WERI-Rb-1 (cell line): ENCODE measurements around the gene HMCN1.

ENCODE experiments used
- DNase-seq: peaks from one replicate; pipeline ENCODE4 v3.0.0-alpha.2; 2020
- H3K27ac ChIP-seq: fragments of 250-450 bp; sonication (Bioruptor Pico); 2 replicates; pipeline ENCODE4 v1.5.1; 2020; ENCODE audit warnings: mild to moderate bottlenecking, moderate library complexity
- H3K27me3 ChIP-seq: fragments of 250-450 bp; sonication (Bioruptor Pico); 2 replicates; pipeline ENCODE4 v1.5.1; 2021; ENCODE audit warnings: mild to moderate bottlenecking, low read depth, moderate library complexity; ENCODE audit not compliant: insufficient read depth, severe bottlenecking
- H3K36me3 ChIP-seq: fragments of 250-450 bp; sonication (Bioruptor Pico); 2 replicates; pipeline ENCODE4 v1.5.1; 2020; ENCODE audit warnings: mild to moderate bottlenecking, moderate library complexity
- H3K4me3 ChIP-seq: 2 replicates; pipeline ENCODE4 v1.5.1; 2011; ENCODE audit warnings: low read depth, mild to moderate bottlenecking, control low read depth, low read length
- H3K9me3 ChIP-seq: fragments of 250-450 bp; sonication (Bioruptor Pico); 2 replicates; pipeline ENCODE4 v1.5.1; 2021; ENCODE audit warnings: mild to moderate bottlenecking, moderate library complexity; ENCODE audit not compliant: severe bottlenecking
- TF ChIP-seq, protein P1 (sequence below): IDR thresholded peaks from 2 replicates; pipeline ENCODE4 v1.5.1; 2011; ENCODE audit warnings: low read depth, mild to moderate bottlenecking, control low read depth, inconsistent platforms, low read length

HMCN1 gene

DNA sequence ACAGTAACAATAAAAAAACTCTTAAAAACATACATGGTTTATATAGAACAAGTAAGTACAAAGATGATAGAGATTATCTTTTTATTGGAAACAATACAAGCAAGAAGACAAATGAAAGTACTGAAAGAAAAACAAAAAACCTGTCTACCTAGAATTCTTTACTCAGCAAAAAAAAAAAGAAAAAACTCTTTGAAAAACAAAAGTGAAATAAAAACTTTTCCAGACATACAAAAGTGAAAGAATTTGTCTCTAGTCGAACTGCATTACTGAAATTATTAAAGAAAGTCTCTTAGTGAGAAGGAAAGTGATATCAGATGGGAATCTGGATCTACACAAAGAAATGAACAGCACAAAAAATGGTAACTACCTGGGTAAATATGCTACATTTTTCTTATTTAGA, 2.7 kb upstream of the HMCN1 start:
- H3K9me3 ChIP-seq = no peaks in the 10 kb centered on the region
- no peak overlapping the region for H3K4me3 ChIP-seq
- peaks cover 36% of the 10 kb centered on the region for H3K27me3 ChIP-seq
- H3K36me3 ChIP-seq = no peaks in the 10 kb centered on the region
- DNase-seq = no peak
- TF ChIP-seq, protein P1, sequence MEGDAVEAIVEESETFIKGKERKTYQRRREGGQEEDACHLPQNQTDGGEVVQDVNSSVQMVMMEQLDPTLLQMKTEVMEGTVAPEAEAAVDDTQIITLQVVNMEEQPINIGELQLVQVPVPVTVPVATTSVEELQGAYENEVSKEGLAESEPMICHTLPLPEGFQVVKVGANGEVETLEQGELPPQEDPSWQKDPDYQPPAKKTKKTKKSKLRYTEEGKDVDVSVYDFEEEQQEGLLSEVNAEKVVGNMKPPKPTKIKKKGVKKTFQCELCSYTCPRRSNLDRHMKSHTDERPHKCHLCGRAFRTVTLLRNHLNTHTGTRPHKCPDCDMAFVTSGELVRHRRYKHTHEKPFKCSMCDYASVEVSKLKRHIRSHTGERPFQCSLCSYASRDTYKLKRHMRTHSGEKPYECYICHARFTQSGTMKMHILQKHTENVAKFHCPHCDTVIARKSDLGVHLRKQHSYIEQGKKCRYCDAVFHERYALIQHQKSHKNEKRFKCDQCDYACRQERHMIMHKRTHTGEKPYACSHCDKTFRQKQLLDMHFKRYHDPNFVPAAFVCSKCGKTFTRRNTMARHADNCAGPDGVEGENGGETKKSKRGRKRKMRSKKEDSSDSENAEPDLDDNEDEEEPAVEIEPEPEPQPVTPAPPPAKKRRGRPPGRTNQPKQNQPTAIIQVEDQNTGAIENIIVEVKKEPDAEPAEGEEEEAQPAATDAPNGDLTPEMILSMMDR = no peak
- H3K27ac ChIP-seq = no peak overlapping the region

DNA sequence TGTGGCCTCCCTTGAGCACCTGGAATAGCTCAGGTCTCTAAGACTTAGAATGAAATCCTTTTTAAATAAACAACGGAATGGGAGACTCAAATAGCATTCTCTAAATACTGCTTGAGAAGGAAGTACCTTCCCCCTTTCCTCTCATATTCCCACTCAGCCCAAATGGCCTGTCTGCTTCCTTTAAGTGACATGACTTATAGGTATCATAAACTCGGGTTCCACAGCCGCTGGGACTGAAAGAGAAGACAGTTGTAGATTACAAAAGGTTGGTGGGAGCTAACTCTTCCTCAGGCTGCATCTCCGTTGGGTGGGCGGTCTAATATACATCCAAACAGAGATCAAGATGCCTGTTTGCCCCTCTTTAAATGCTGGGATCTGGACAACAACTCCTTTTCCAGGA, 1.2 kb upstream of the HMCN1 start:
- no peaks in the 10 kb centered on the region for H3K36me3 ChIP-seq
- TF ChIP-seq, protein P1 = no peak
- DNase-seq = no peak
- H3K27ac ChIP-seq = no peak overlapping the region
- no peaks in the 10 kb centered on the region for H3K9me3 ChIP-seq
- H3K27me3 ChIP-seq = peaks cover 36% of the 10 kb centered on the region
- H3K4me3 ChIP-seq = no peak overlapping the region

DNA sequence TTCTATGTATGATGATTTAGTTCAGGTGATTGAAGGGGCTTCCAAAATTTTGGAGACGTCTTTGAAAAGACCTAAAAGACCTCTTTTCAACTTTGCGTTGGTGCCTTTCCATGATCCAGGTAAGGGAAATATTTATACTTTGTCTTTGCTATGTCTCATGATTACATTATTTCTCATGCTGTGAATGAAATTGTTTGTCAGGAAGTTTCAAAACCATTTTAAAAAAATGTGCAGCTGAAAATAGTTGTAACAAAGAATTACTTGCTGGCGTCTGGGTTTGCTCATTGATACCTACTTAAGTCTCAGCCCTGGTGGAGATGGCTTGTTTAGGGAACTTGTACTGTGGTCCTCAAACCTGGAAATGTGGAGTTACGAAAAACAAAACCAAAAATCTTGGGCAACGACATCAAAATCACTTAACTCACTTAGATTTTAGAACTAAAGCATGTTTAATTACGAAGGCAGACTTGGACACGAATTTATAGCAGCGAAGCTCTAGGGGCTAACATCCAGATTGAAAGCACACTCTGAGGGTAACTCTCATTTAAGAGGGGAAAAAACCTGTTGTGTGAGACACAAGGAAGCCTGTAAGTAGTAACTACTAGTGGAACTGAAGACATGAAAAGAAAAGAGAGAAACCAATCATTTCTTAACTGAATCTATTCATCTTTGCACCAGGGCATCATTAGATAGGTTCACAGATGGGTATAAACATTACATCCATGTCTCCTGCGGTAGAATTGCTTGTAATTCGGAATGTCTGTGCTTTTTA, 924 bp downstream of the HMCN1 start:
- Histone ChIP-seq H3K27ac (no peak overlapping the region), H3K27me3 (peaks cover 39% of the 10 kb centered on the region), H3K36me3 (no peaks in the 10 kb centered on the region), H3K9me3 (no peaks in the 10 kb centered on the region), H3K4me3 (no peak overlapping the region)
- TF ChIP-seq, protein P1 = no peak
- DNase-seq = no peak

DNA sequence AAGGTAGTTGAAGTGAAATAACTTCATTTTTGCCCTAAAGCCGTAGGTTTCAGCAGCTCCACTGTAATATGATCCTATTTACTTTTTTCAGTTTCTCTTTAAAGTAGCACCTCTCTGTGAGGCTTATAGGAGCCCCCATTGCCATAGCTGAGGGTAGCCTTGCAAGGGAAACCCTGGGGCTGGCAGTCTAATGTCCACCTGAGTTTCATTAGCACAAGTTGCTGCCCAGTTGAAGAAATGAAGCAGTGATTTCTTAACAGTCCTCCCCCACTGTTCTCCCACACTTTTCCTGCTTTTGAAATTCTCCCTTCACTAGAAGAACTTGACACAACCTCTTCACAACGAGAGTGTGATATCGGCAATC, 1.5 kb downstream of the HMCN1 start:
- DNase-seq = no peak
- no peaks in the 10 kb centered on the region for H3K9me3 ChIP-seq
- H3K27ac ChIP-seq = no peak overlapping the region
- H3K27me3 ChIP-seq = peaks cover 39% of the 10 kb centered on the region
- no peak overlapping the region for H3K4me3 ChIP-seq
- H3K36me3 ChIP-seq = no peaks in the 10 kb centered on the region
- TF ChIP-seq, protein P1 = no peak

DNA sequence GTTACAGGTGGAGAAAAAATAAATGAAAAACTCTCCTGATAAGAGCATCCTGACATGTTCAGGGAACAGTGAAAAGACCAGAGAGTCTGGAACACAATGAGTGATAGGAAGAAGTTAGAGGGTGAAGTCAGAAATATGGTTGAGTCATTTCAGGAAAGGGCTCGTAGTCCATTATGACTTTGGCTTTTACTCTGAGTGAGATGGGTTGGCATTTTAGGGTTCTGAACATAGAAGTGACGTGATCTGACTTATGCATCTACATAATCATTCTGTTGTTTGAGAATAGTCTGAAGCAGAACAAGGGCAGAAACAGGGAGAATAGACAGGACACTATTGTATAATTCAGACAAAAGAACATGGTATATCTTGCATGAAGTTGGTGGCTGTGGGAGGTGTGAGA, 5.8 kb downstream of the HMCN1 start:
- TF ChIP-seq, protein P1 = no peak
- Histone ChIP-seq H3K36me3 (no peaks in the 10 kb centered on the region), H3K27ac (no peak overlapping the region), H3K9me3 (no peaks in the 10 kb centered on the region), H3K27me3 (peaks cover 14% of the 10 kb centered on the region), H3K4me3 (no peak overlapping the region)
- no peak for DNase-seq

DNA sequence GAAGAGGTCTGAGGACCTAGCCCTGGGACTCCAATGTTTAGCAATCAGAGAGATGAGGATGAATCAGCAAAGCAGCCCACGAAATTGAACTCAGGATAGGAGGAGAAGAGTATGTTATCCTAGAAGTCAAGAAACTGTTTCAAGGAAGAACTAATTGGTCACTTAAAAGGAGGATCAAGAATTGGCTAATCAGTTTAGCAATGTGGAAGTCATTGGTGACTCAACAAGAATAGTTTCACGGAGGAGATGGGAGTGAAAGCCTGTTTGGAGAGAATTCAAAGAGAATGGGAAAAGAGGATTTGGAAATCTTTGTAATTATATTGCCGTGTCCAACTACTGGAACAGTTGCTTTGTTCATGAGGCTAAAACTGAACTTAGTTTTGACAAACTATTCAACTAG, 7.4 kb downstream of the HMCN1 start:
- Histone ChIP-seq H3K27ac (no peak overlapping the region), H3K9me3 (no peaks in the 10 kb centered on the region), H3K27me3 (peaks cover 3% of the 10 kb centered on the region), H3K36me3 (no peaks in the 10 kb centered on the region), H3K4me3 (no peak overlapping the region)
- DNase-seq = no peak
- TF ChIP-seq, protein P1 = no peak
